Esophagus muscularis mucosa (tissue), 3 donors: ENCODE data around the gene CENPP.

Source experiments
- CTCF ChIP-seq, 3 experiments: fragments of 200-600 bp in 2 of 3; fragments of 450-650 bp in 1 of 3; sonication (generic) in 2 of 3; IDR thresholded peaks; one replicate each; pipeline ENCODE4 v1.5.1; 2017 to 2019; ENCODE audit warnings: antibody characterized with exemption in 3 of 3, mild to moderate bottlenecking in 2 of 3, moderate library complexity in 1 of 3
- POLR2A ChIP-seq: fragments of 450-650 bp; IDR thresholded peaks from one replicate; pipeline ENCODE4 v1.6.1; 2017; ENCODE audit warnings: antibody characterized with exemption, moderate library complexity, mild to moderate bottlenecking, low read depth

GRCh38 chr9:92661127-92661526, 335.4 kb downstream of the CENPP start:
- TF ChIP-seq CTCF (IDR thresholded peaks at IDR 0.05) (no peak), POLR2A (no peak)
